ENCODE results near the gene ING1.
A peak's percentile ranks its signal among the peaks of the same experiment; 100 is the strongest.
"Not testable (repeated sequence)": the region's sequence is repeated elsewhere in the genome, so short reads cannot be mapped to it uniquely, and the experiment has no call there.

Gene ING1

GRCh38 chr13:110719036-110719710 lies 5.7 kb downstream of the ING1 start:
- DNase-seq = no peak

DNA sequence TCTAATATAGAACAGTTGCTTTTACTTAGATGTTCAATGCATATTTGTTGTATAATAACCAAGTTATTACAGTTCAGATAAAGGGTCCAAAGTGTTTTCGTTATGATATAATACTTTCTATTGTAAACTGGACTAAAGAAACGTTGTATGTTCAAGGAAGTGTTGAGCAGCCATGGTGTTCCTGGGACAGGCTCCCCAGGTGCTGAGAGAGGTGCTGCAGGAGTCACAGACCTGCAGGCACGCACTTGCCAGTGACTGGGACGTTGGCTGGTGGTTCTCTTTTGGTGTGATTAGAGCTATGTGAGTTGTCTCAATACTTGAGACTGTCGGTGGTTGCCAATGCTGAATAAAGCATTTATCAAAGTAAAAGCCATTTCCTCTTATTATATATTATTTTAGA lies 9.5 kb downstream of the ING1 start:
- no peak for DNase-seq

DNA sequence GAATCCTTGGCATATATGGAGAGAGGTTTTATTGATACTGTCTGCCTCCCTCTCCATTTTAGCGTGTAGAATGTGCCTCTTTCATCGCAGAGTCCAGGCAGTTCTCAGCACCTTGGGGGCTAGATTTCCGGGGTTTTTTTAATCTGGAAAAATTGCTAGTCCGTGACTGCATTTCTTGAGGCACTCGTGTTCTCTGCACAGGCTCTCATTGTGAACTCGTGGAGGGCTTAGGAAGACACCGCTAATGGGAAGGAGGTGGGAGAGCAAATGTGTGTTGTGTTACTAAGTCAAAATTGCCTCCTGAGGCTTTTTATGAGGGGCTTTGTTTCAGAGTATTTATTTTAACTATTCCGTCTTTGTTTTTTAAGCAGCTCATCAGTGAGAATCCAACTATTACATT lies 10.1 kb downstream of the ING1 start:
- no peak for DNase-seq

GRCh38 chr13:110726153-110726552 lies 12.7 kb downstream of the ING1 start:
- not testable (repeated sequence) for DNase-seq

- DNase-seq = peak; percentile 67
These were observed 13.2 kb downstream of the ING1 start for GRCh38 chr13:110726726-110727125.

DNA sequence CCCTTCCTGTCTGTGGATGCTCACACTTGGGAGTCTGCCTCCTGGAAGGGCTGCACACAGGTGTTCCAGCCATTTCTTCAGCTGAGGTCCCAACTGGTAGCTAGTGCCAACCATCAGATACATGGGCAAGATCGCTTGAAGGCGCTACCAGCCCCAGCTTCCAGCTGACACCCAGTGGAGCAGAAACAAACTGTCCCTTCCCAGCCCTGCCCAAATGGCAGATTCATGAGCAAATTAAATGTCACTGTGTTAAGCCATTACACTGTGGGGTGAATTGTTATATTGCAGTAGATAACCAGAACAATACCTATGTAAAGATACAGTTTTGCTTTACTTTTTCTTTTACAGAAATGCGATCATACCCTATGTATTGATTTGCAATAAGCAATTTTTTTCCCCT lies 17.6 kb downstream of the ING1 start:
- no peak for DNase-seq

DNA sequence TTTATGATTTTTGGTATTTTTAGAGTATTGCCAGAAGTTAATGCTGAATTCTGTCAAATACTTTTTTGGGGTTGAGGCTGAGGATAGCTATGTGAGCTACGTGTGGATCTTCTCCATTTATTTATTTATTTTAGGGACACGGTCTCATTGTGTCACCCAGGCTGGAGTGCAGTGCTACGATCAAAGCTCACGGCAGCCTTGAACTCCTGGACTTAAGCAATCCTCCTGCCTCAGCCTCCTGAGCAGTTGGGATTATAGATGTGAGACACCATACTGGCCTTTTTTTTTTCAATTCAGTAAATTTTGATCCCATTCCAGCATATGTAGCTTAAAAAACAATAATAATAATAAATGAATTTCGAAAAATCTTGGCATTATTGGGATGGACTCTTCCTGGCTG lies 21.1 kb downstream of the ING1 start:
- no peak for DNase-seq

DNA sequence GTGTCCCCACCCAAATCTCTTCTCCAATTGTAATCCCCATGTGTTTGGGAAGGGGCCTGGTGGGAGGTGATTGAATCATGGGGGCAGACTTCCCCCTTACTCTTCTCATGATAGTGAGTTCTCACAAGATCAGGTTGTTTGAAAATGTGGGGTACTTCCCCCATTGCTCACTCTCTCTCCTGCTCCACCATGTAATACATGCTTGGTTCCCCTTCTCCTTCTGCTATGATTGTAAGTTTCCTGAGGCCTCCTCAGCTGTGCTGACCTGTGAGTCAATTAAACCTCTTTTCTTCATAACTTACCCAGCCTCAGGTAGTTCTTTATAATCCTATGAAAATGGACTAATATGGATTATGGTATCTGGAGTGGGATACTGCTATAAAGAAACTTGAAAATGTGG lies 24.1 kb downstream of the ING1 start:
- no peak for DNase-seq

GRCh38 chr13:110743687-110744086 lies 30.2 kb downstream of the ING1 start:
- DNase-seq = no peak

- no peak for DNase-seq
These were observed 32.9 kb downstream of the ING1 start for GRCh38 chr13:110746438-110746837.

- DNase-seq = no peak
These were observed 34.8 kb downstream of the ING1 start for GRCh38 chr13:110748271-110748670.

DNA sequence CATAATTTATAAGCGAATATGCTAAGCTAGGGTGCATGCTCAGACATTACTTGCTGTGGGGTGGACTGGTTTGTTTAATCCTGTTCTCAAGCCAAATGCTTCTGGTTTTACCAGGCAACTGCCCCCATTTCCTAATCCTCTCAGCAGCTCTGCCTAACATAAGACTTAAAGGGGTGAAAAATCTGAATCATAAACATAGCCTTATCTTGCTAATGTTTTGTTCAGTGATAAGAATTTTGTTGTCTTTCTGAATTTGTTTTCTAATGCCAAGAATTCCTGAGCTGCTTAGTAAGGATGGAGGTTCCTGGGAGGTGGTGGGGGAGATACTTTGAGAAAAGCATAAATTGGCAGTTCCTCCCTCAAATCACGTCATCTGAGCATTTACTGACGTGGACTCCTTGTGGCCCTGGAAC lies 42.7 kb downstream of the ING1 start:
- DNase-seq = no peak

GRCh38 chr13:110757296-110757695 lies 43.8 kb downstream of the ING1 start:
- DNase-seq = no peak

DNA sequence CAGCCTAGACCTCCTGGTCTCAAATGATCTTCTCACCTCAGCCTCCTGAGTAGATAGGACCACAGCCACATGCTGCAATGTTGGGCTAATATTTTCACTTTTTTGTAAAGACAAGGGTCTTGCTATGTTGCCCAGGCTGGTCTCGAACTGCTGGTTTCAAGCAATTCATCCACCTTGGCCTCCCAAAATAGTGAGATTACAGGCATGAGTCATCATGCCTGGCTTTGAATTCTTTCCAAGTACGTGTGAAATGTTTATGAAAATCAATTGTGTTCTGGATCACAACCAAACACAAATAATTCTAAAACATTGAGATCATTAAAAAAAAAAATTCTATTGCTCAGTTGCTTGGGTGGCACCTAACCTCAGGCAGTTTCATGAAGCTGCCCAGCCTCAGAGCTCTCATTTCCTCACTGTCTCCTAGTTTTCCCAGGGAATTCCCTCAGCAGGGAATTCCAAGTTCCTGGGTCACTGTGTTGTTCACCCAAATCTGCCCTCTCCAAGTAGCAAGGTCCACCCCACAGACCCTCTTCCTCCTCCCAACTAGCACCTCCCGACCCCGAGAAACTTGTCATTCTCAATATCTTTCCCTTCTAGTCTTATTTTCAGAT lies 44.8 kb downstream of the ING1 start:
- DNase-seq = no peak

GRCh38 chr13:110759710-110760109 lies 46.2 kb downstream of the ING1 start:
- DNase-seq = no peak

- DNase-seq = no peak
These were observed 47.1 kb downstream of the ING1 start for GRCh38 chr13:110760611-110761010.

GRCh38 chr13:110766671-110767430 lies 53.4 kb downstream of the ING1 start:
- no peak for DNase-seq

- DNase-seq = no peak
These were observed 54.0 kb downstream of the ING1 start for GRCh38 chr13:110767476-110767875.

DNA sequence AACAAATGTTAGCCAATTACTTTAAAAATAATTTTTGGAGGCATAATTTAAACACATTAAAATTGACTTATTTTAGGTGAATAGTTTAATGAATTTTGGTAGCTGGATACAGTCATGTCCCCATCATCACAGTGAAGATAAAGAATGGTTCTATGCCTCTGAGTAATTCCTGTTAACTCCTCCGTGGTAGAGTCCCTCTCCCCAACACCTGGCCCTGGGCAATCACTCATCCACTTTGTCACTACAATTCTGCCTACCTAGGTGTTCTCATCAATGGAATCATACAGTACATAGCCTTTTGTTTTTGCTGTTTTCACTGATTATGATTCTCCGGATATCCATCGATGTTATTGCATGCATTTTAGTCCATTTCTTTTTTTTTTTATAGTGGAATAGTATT lies 55.6 kb downstream of the ING1 start:
- DNase-seq = no peak

DNA sequence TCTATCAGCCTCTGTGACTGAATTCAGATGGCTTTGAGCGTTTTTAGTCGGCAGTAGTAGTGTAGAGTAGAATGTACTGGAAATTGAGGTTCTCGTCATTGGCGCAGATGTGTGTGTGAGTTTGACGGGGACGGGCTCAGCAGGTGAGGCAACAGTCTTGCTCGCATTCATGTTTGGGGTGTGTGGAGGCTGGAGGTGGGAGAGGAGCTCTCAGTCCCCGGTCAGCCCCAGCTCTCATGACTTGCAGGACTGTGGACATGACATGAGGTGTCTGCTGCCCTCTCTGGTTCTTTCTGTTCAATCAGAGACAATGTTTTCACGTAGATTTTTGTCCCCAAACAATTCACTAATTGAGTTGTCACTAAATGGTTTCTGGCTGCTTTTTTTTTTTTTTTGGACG lies 57.2 kb downstream of the ING1 start:
- no peak for DNase-seq

DNA sequence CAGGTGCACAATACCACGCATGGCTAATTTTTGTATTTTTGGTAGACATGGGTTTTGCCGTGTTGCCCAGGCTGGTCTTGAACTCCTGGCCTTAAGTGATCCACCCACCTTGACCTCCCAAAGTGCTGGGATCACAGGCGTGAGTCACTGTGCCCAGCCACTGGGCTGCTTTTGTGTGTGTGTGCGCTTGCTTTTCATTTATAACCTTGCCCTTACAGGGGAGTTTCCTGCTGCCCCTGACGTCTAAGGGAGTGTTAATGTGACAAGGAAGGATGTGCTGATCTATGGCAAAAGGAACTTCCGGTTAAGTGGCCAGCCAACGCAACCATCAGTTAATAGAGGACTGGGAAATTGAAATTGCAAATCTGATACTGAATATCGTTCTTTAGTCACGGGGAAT lies 57.7 kb downstream of the ING1 start:
- DNase-seq = no peak

GRCh38 chr13:110772091-110772984 lies 58.8 kb downstream of the ING1 start:
- DNase-seq = no peak
